SHP77 (cell line): ENCODE measurements around the gene RPS23.

ENCODE experiments used
- DNase-seq, 2 experiments: peaks; one replicate each; lab custom pipeline; 2025; lab: John Stamatoyannopoulos, UW

Gene RPS23

DNA sequence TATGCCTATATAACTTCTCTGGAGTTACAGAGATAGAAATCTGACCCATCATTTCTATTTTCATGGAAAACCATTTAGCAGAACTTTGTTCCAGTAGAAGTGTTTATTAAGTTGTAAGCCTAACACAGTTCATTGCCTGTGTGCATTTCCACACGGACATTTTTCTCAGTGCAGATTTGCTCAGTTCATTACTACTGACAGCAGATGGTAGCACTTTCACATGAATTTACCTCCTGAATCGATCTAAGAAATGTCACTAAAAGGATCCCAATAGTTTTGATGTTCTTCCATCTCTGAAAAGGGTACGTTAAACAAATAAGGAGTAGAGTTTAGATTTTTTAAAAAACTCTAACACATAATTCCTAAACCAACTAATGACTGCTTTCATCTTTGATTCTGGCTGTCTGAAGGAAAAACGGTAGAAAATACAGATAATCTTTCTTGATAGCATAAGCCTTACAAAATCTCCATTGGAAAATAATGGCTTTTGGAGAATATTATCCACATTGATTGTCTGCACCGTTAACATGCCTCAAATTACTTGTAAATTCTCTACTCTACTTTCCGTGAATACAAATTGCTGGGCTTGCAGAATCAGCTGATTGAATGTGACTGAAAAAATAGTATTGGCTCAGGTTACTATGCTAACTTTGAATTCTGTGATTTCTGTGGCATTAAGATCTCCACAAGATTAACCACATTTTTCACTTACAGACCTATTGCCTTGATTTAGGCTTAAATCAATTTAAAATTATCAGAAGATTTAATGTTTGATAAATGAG is 33.1 kb downstream of the RPS23 start:
- no peak for DNase-seq

DNA sequence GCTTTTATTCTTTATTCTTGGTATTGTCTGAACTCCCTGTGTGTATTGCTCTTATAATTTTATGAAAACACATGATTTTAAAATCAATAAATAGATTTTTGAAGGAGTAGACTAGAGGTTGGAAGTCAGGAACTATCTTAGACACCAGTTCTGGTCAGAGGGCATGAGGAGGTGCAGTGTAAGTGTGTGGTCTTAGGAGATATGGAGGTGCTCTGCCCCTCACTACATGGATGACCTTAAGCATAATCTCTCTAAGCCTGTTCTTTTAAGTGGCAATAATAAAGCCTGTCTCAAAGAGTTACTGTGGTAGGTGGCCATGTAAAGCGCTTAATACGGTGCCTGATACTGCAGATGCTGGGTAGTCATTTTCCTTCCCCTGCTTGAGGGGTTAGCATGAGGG is 34.0 kb downstream of the RPS23 start:
- no peak for DNase-seq

DNA sequence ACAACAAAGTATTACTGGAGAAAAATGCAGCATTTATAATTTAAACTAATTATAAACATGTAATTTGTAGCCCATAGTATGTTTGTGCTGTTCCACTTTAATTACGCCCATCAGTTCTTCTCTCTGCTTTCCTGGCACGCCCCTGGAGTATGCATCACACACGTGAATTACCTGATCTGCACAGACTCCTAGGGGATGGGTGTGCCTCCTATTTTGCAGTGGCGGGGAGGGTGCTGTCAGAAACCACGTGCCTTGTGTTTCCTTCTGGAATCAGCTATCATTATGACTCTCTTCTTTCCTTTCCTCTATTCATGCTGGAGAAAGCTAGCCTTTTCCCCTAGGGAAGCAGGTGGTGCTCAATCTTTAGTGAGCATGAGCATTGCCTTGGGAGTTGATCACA is 43.3 kb downstream of the RPS23 start:
- no peak for DNase-seq

DNA sequence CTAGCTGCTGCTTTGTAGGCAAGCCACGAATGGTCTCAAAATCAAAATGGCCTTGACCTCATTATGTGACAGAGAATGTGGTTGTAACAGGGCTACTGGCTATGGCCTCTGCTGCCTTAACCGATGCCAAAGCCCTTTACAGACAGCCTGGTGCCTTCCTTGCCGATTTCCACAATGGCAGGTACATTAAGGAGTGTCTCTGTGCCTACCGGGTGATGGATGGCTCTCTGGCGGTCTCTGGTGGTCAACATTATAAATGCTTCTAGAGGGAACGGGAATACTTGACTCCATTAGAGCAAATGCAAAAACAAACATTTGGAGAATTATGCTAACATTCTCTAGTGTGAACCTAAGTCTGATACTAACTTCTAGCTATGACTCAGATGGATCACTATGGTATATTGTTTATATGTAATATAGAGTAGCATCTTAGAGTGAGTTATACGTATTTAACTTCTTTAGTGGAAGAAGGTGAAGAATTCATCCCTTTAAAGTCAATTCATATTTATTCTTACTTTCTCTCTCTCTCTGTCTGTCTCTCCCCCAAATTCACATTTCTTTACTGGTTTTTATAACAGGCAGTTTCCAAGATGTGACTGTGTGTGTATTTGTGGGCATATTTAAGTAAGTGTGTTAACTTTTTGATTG is 52.5 kb downstream of the RPS23 start:
- peak; percentile 50 to 66 for DNase-seq
